A549 (cell line): ENCODE results near the gene CRADD. TPM values are rescaled to one million over a fixed set of nuclear protein-coding genes. Genes with fewer than 3 reads are reported as not detected.
A peak's percentile ranks its signal among the peaks of the same experiment; 100 is the strongest.
"Not testable (repeated sequence)": the region's sequence is repeated elsewhere in the genome, so short reads cannot be mapped to it uniquely, and the experiment has no call there.

Experiments used
- ATAC-seq, 2 experiments: fragments of 200-7000 bp in 1 of 2; fragments of >200 bp in 1 of 2; cut with Nextera tagmentation in 1 of 2; cut with Tn5 transposase in 1 of 2; 3 replicates each; pipeline versions ENCODE4 v1.8.0 to v1.9.1; 2018 to 2020; ENCODE audit warnings: mild to moderate bottlenecking in 1 of 2, moderate library complexity in 1 of 2
- CTCF ChIA-PET: fragments of 300-600 bp; sonication (Branson Sonifier 250); formaldehyde crosslinking; extraction: SDS; loops from one replicate; lab custom pipeline; 2021; ENCODE audit warnings: antibody characterized with exemption, inconsistent platforms; lab: Yijun Ruan, JAX
- POLR2A ChIA-PET: fragments of 350-600 bp; formaldehyde crosslinking; extraction: SDS; loops from one replicate; lab custom pipeline; 2021; ENCODE audit warnings: antibody characterized with exemption, inconsistent platforms; lab: Yijun Ruan, JAX
- DNase-seq, 2 experiments: peaks; one replicate each; pipeline versions ENCODE4 v3.0.0 to v3.0.0-alpha.2; 2011 to 2016; ENCODE audit warnings: low read depth in 1 of 2, low spot score in 1 of 2
- FAIRE-seq: peaks from 2 replicates; lab custom pipeline; 2011; peaks lifted over from hg19 to GRCh38; lab: Jason Lieb, UNC
- H3K27ac ChIP-seq, 2 experiments: fragments of >200 bp; sonication (Bioruptor Twin); formaldehyde crosslinking; 3 replicates each; pipeline ENCODE4 v1.5.1; 2016 to 2017
- H3K4me1 ChIP-seq: fragments of >200 bp; sonication (Bioruptor Twin); formaldehyde crosslinking; 3 replicates; pipeline ENCODE4 v1.6.1; 2016
- H3K4me2 ChIP-seq: fragments of >200 bp; sonication (Bioruptor Twin); formaldehyde crosslinking; 3 replicates; pipeline ENCODE4 v1.6.1; 2016
- H3K4me3 ChIP-seq: fragments of >200 bp; sonication (Bioruptor Twin); formaldehyde crosslinking; 3 replicates; pipeline ENCODE4 v1.5.1; 2016
- H3K9me3 ChIP-seq: fragments of >200 bp; sonication (Bioruptor Twin); formaldehyde crosslinking; 3 replicates; pipeline ENCODE4 v1.6.1; 2016
- BCL3 ChIP-seq: fragments of >200 bp; sonication (Bioruptor Twin); formaldehyde crosslinking; IDR thresholded peaks from 3 replicates; pipeline ENCODE4 v1.6.1; 2016
- BHLHE40 ChIP-seq: IDR thresholded peaks from 2 replicates; pipeline ENCODE4 v1.6.1; 2012; ENCODE audit warnings: low read depth, low read length, inconsistent platforms
- CEBPB ChIP-seq, 2 experiments: fragments of >200 bp in 1 of 2; sonication (Bioruptor Twin) in 1 of 2; formaldehyde crosslinking in 1 of 2; IDR thresholded peaks; 2 replicates each; pipeline ENCODE4 v1.6.1; 2012 to 2016
- CHD2 ChIP-seq: fragments of 150-350 bp; IDR thresholded peaks from 2 replicates; pipeline ENCODE4 v1.6.1; 2014; ENCODE audit warnings: low read length; ENCODE audit not compliant: partially characterized antibody
- CHD4 ChIP-seq: fragments of 200-600 bp; sonication (generic); IDR thresholded peaks from 2 replicates; pipeline ENCODE4 v1.6.1; 2016; ENCODE audit warnings: antibody characterized with exemption, mild to moderate bottlenecking, borderline replicate concordance
- CTCF ChIP-seq: fragments of >200 bp; sonication (Bioruptor Twin); formaldehyde crosslinking; IDR thresholded peaks from 3 replicates; pipeline ENCODE4 v1.5.1; 2016
- EHF ChIP-seq: fragments of 250-450 bp; sonication (Bioruptor Pico); IDR thresholded peaks from 2 replicates; pipeline ENCODE4 v1.5.0; 2020; ENCODE audit warnings: mild to moderate bottlenecking
- EHMT2 ChIP-seq: fragments of 200-600 bp; sonication (generic); IDR thresholded peaks from 2 replicates; pipeline ENCODE4 v1.6.1; 2016; ENCODE audit warnings: antibody characterized with exemption, low read depth, mild to moderate bottlenecking, moderate library complexity
- EP300 ChIP-seq, 2 experiments: fragments of >200 bp; sonication (Bioruptor Twin); formaldehyde crosslinking; IDR thresholded peaks; 2 replicates in 1 of 2; 3 replicates in 1 of 2; pipeline ENCODE4 v1.6.1; 2016 to 2017
- FOSB ChIP-seq: fragments of 250-450 bp; sonication (Bioruptor Pico); IDR thresholded peaks from 2 replicates; pipeline ENCODE4 v1.5.0; 2020; ENCODE audit warnings: mild to moderate bottlenecking, moderate library complexity
- FOSL2 ChIP-seq, 2 experiments: fragments of 450-650 bp in 1 of 2; fragments of >200 bp in 1 of 2; sonication (Bioruptor Twin) in 1 of 2; formaldehyde crosslinking; IDR thresholded peaks; 2 replicates each; pipeline versions ENCODE4 v1.5.0 to v1.6.1; 2016 to 2020; ENCODE audit warnings: mild to moderate bottlenecking in 1 of 2, moderate library complexity in 1 of 2
- GATA3 ChIP-seq: IDR thresholded peaks from 2 replicates; pipeline ENCODE4 v1.6.1; 2012; ENCODE audit warnings: borderline replicate concordance
- HOXA7 ChIP-seq: fragments of 250-450 bp; sonication (Bioruptor Pico); IDR thresholded peaks from 2 replicates; pipeline ENCODE4 v1.5.0; 2020; ENCODE audit warnings: mild to moderate bottlenecking, moderate library complexity
- JUN ChIP-seq, 2 experiments: fragments of >200 bp; sonication (Bioruptor Twin); formaldehyde crosslinking; IDR thresholded peaks; 2 replicates in 1 of 2; 3 replicates in 1 of 2; pipeline ENCODE4 v1.6.1; 2016 to 2017
- JUNB ChIP-seq: fragments of >200 bp; sonication (Bioruptor Twin); formaldehyde crosslinking; IDR thresholded peaks from 2 replicates; pipeline ENCODE4 v1.6.1; 2016
- KDM5A ChIP-seq: fragments of 200-600 bp; sonication (generic); IDR thresholded peaks from 2 replicates; pipeline ENCODE4 v1.6.1; 2016; ENCODE audit warnings: antibody characterized with exemption, mild to moderate bottlenecking
- MAFK ChIP-seq: fragments of 450-650 bp; IDR thresholded peaks from 2 replicates; pipeline ENCODE4 v1.6.1; 2014; ENCODE audit not compliant: partially characterized antibody
- MYC ChIP-seq: IDR thresholded peaks from 2 replicates; pipeline ENCODE4 v1.6.1; 2012; ENCODE audit warnings: mild to moderate bottlenecking, inconsistent platforms, low read length, improper control_type of control experiment, borderline replicate concordance
- NPAS2 ChIP-seq: fragments of 250-450 bp; sonication (Bioruptor Pico); IDR thresholded peaks from 2 replicates; pipeline ENCODE4 v1.8.0; 2022; ENCODE audit warnings: mild to moderate bottlenecking, moderate library complexity, borderline replicate concordance
- NR3C1 ChIP-seq: fragments of >200 bp; sonication (Bioruptor Twin); formaldehyde crosslinking; IDR thresholded peaks from 3 replicates; pipeline ENCODE4 v1.6.1; 2017
- PHF8 ChIP-seq: fragments of 200-600 bp; sonication (generic); IDR thresholded peaks from 2 replicates; pipeline ENCODE4 v1.6.1; 2016; ENCODE audit warnings: low read depth, mild to moderate bottlenecking, antibody characterized with exemption, moderate library complexity, borderline replicate concordance
- POLR2AphosphoS2 ChIP-seq: conservative IDR thresholded peaks from 2 replicates; pipeline ENCODE4 v1.6.1; 2012; ENCODE audit warnings: low read length, improper control_type of control experiment, inconsistent platforms
- RFX5 ChIP-seq: fragments of 450-650 bp; IDR thresholded peaks from 2 replicates; pipeline ENCODE4 v1.7.1; 2014; ENCODE audit warnings: antibody characterized with exemption, mild to moderate bottlenecking, moderate library complexity
- RNF2 ChIP-seq: fragments of 200-600 bp; sonication (generic); IDR thresholded peaks from 2 replicates; pipeline ENCODE4 v1.6.1; 2016; ENCODE audit warnings: low read depth, mild to moderate bottlenecking, antibody characterized with exemption, moderate library complexity, borderline replicate concordance
- SREBF2 ChIP-seq: fragments of 450-650 bp; IDR thresholded peaks from 2 replicates; pipeline ENCODE4 v1.6.1; 2014; ENCODE audit warnings: mild to moderate bottlenecking, moderate library complexity
- TFCP2L1 ChIP-seq: fragments of 250-450 bp; sonication (Bioruptor Pico); IDR thresholded peaks from 2 replicates; pipeline ENCODE4 v1.5.0; 2021; ENCODE audit warnings: mild to moderate bottlenecking
- ZC3H11A ChIP-seq: fragments of 450-650 bp; IDR thresholded peaks from 2 replicates; pipeline ENCODE4 v1.6.1; 2014; ENCODE audit warnings: antibody characterized with exemption, mild to moderate bottlenecking
- ZFP36 ChIP-seq: fragments of 450-650 bp; IDR thresholded peaks from 2 replicates; pipeline ENCODE4 v1.6.1; 2014; ENCODE audit warnings: borderline replicate concordance; ENCODE audit not compliant: partially characterized antibody
- WGBS: methylation state at CpG from one replicate; pipeline ENCODE4 v1.1.6; 2017; ENCODE audit errors: missing lambda C conversion rate; 5-methylcytosine and 5-hydroxymethylcytosine counted together
- polyA plus RNA-seq, 4 experiments: library from polyadenylated mRNA; depleted of rRNA in 3 of 4; stranded (reverse); fragments of >200 nt; fragmentation: RNase III in 1 of 4; extraction: RNeasy Plus Mini Kit Qiagen cat#74134 plus additional on column Dnase treatment in 1 of 4; gene quantifications; 2 replicates in 3 of 4; 3 replicates in 1 of 4; pipeline ENCODE4 v1.2.3, GENCODE V29; 2011 to 2017
- TF ChIP-seq, protein P1 (sequence below): fragments of >200 bp; sonication (Bioruptor Twin); formaldehyde crosslinking; IDR thresholded peaks from 2 replicates; pipeline ENCODE4 v1.6.1; 2016

CRADD gene
- polyA plus RNA-seq, 2 of the 4 experiments (the other 2 are of a cell fraction): 13.2 to 23.0 TPM

GRCh38 chr12:93753285-93753684, 76.1 kb downstream of the CRADD start:
- Histone ChIP-seq H3K4me2 (no peak overlapping the region), H3K4me3 (no peak overlapping the region), H3K4me1 (no peaks in the 10 kb centered on the region), H3K27ac (no peak overlapping the region), H3K9me3 (peaks cover 2% of the 10 kb centered on the region; the same call in 2 of the 3 replicates)
- ChIA-PET POLR2A (no interaction called here), CTCF (interaction anchor here (1.2 to 2.0 kb wide), 4 partner anchors 9 to 349 kb away, joined by 3 to 7 read pairs (median 6); no protein-coding TSS in a partner anchor)
- no peak for DNase-seq
- no peak for FAIRE-seq
- 91% methylated on average over 3 of the region's 3 CpGs for WGBS
- no peak for TF ChIP-seq CHD2
- TF ChIP-seq GATA3: no peak
- TF ChIP-seq HOXA7 (CRISPR knock-in tag): no peak
- no peak for TF ChIP-seq CHD4
- no peak for TF ChIP-seq SREBF2
- no peak for TF ChIP-seq MAFK
- TF ChIP-seq ZC3H11A: no peak
- no peak for TF ChIP-seq CTCF
- TF ChIP-seq KDM5A: no peak
- TF ChIP-seq EP300 (IDR thresholded peaks at IDR 0.05): no peak
- no peak for TF ChIP-seq NR3C1
- TF ChIP-seq EHMT2: no peak
- TF ChIP-seq JUNB: no peak
- no peak for TF ChIP-seq BHLHE40
- no peak for TF ChIP-seq EHF (CRISPR knock-in tag)
- TF ChIP-seq RFX5: no peak
- no peak for TF ChIP-seq PHF8
- ATAC-seq: no peak

- ChIA-PET POLR2A (no interaction called here), CTCF (interaction anchor here (1.2 to 2.0 kb wide), 4 partner anchors 9 to 348 kb away, joined by 3 to 7 read pairs (median 6); no protein-coding TSS in a partner anchor)
- 73% methylated on average over 3 of the region's 3 CpGs for WGBS
- Histone ChIP-seq H3K4me2 (no peak overlapping the region), H3K4me3 (no peak overlapping the region), H3K4me1 (peaks cover 5% of the 10 kb centered on the region), H3K27ac (no peak overlapping the region), H3K9me3 (peaks cover 2% of the 10 kb centered on the region; the same call in 2 of the 3 replicates)
- no peak for ATAC-seq
- TF ChIP-seq NPAS2 (CRISPR knock-in tag): no peak
- peak; percentile 5 for TF ChIP-seq ZFP36
- no peak for FAIRE-seq
- DNase-seq: no peak
These were observed 76.8 kb downstream of the CRADD start for GRCh38 chr12:93753838-93754429.

DNA sequence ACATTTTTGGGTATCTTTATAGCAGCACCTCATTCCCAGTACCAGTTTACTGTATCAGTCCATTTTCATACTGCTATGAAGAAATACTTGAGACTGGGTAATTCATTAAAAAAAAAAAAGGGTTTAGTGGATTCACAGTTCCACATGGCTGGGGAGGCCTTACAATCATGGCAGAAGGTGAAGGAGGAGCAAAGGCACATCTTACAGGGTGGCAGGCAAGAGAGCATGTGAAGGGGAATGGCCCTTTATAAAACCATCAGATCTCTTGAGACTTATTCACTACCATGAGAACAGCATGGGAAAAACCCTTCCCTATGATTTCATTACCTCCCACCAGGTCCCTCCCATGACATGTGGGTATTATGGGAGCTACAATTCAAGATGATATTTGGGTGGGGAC, 77.7 kb downstream of the CRADD start:
- ATAC-seq, POLR2A ChIA-PET, H3K4me3 ChIP-seq, H3K27ac ChIP-seq, H3K4me2 ChIP-seq, H3K9me3 ChIP-seq, FAIRE-seq, DNase-seq: not testable (repeated sequence)
- CTCF ChIA-PET: interaction anchor here (1.7 kb wide), 1 partner anchor 13 kb away, joined by 7 read pairs; no protein-coding TSS in a partner anchor
- H3K4me1 ChIP-seq: peaks cover 15% of the 10 kb centered on the region

GRCh38 chr12:93756288-93756687, 79.1 kb downstream of the CRADD start:
- H3K27ac ChIP-seq: no peak overlapping the region
- ATAC-seq (no peak), DNase-seq (no peak), FAIRE-seq (no peak)
- ChIA-PET CTCF (interaction anchor here (7.7 kb wide), 1 partner anchor 346 kb away, joined by 50 read pairs; no protein-coding TSS in a partner anchor), POLR2A (no interaction called here)
- H3K9me3 ChIP-seq: peaks cover 2% of the 10 kb centered on the region; the same call in 2 of the 3 replicates
- no peak overlapping the region for H3K4me3 ChIP-seq
- no peak overlapping the region for H3K4me2 ChIP-seq
- WGBS: 92% methylated on average over 2 of the region's 2 CpGs
- peaks cover 23% of the 10 kb centered on the region for H3K4me1 ChIP-seq
- TF ChIP-seq RNF2: no peak
- no peak for TF ChIP-seq GATA3
- TF ChIP-seq FOSB (CRISPR knock-in tag): no peak
- TF ChIP-seq POLR2AphosphoS2: no peak
- TF ChIP-seq JUNB: no peak
- TF ChIP-seq RFX5: no peak
- TF ChIP-seq JUN (IDR thresholded peaks at IDR 0.05): no peak
- no peak for TF ChIP-seq MYC
- no peak for TF ChIP-seq BCL3
- TF ChIP-seq ZC3H11A: no peak
- no peak for TF ChIP-seq CHD2
- TF ChIP-seq, protein P1, sequence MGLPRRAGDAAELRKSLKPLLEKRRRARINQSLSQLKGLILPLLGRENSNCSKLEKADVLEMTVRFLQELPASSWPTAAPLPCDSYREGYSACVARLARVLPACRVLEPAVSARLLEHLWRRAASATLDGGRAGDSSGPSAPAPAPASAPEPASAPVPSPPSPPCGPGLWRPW: no peak
- no peak for TF ChIP-seq FOSL2 (IDR thresholded peaks at IDR 0.05)
- no peak for TF ChIP-seq FOSL2 (CRISPR knock-in tag; IDR thresholded peaks at IDR 0.05)
- no peak for TF ChIP-seq TFCP2L1 (CRISPR knock-in tag)
- no peak for TF ChIP-seq CEBPB (IDR thresholded peaks at IDR 0.05)
- no peak for TF ChIP-seq EHMT2
